GM12878 (cell line): Measurements from ENCODE around the gene C5AR2. TPM values are rescaled to one million over a fixed set of nuclear protein-coding genes. Genes with fewer than 3 reads are reported as not detected.

Source experiments
- ATAC-seq: fragments of 200-7000 bp; cut with Tn5 transposase; 3 replicates; pipeline ENCODE4 v1.9.1; 2020; ENCODE audit warnings: mild to moderate bottlenecking, moderate library complexity
- BruUV-seq: library from RNA; stranded (reverse); fragments of 400-500 nt; replicated peaks from 2 replicates; lab custom pipeline; 2021; lab: Mats Ljungman, UMichigan
- CTCF ChIA-PET: fragments of 300-600 bp; sonication (Branson Sonifier 250); formaldehyde crosslinking; extraction: SDS; loops from one replicate; lab custom pipeline; 2021; ENCODE audit warnings: inconsistent platforms; lab: Yijun Ruan, JAX
- POLR2A ChIA-PET: fragments of 350-600 bp; formaldehyde crosslinking; extraction: SDS; loops from one replicate; lab custom pipeline; 2021; ENCODE audit warnings: inconsistent platforms; lab: Charles Lee
- RAD21 ChIA-PET: fragments of 300-600 bp; sonication (Branson Sonifier 250); formaldehyde crosslinking; loops from one replicate; lab custom pipeline; 2023; ENCODE audit warnings: antibody characterized with exemption; ENCODE audit not compliant: unreplicated experiment; lab: Charles Lee
- SMC1A ChIA-PET: fragments of 300-600 bp; sonication (Branson Sonifier 250); formaldehyde crosslinking; loops from one replicate; lab custom pipeline; 2023; ENCODE audit not compliant: unreplicated experiment, uncharacterized antibody; lab: Charles Lee
- DNase-seq: peaks from one replicate; pipeline ENCODE4 v3.0.0-alpha.2; 2011; ENCODE audit warnings: low read depth, low spot score
- FAIRE-seq: peaks from 3 replicates; lab custom pipeline; 2011; peaks lifted over from hg19 to GRCh38; lab: Jason Lieb, UNC
- H2AFZ ChIP-seq: 2 replicates; pipeline ENCODE4 v1.6.0; 2011; ENCODE audit warnings: low read depth, low read length, control low read depth; ENCODE audit not compliant: control insufficient read depth
- H3K27ac ChIP-seq: 2 replicates; pipeline ENCODE4 v1.5.1; 2011; ENCODE audit warnings: control low read depth; ENCODE audit not compliant: control insufficient read depth, insufficient read depth
- H3K27me3 ChIP-seq, 2 experiments: replicated peaks in 1 of 2; 2 replicates each; pipeline versions ENCODE4 v1.6.0 to v1.6.1; 2011; ENCODE audit warnings: low read length in 1 of 2; ENCODE audit not compliant: control insufficient read depth in 2 of 2, insufficient read depth in 2 of 2
- H3K36me3 ChIP-seq, 2 experiments: 2 replicates each; pipeline ENCODE4 v1.5.1; 2011; ENCODE audit warnings: low read length in 1 of 2; ENCODE audit not compliant: control insufficient read depth in 2 of 2, insufficient read depth in 2 of 2
- H3K4me1 ChIP-seq: 2 replicates; pipeline ENCODE4 v1.6.1; 2011; ENCODE audit warnings: mild to moderate bottlenecking, low read length, moderate library complexity, mixed read lengths; ENCODE audit not compliant: control insufficient read depth, insufficient read depth
- H3K4me2 ChIP-seq: 2 replicates; pipeline ENCODE4 v1.6.0; 2011; ENCODE audit warnings: control low read depth; ENCODE audit not compliant: control insufficient read depth, insufficient read depth
- H3K4me3 ChIP-seq: fragments of 200-600 bp; sonication (generic); 2 replicates; pipeline ENCODE4 v1.5.1; 2016
- H3K79me2 ChIP-seq: 2 replicates; pipeline ENCODE4 v1.6.0; 2011; ENCODE audit warnings: low read length; ENCODE audit not compliant: control insufficient read depth, insufficient read depth
- H3K9ac ChIP-seq: 2 replicates; pipeline ENCODE4 v1.8.0; 2011; ENCODE audit warnings: low read length, control low read depth, mixed read lengths; ENCODE audit not compliant: control insufficient read depth, insufficient read depth
- H3K9me3 ChIP-seq: replicated peaks from 3 replicates; pipeline ENCODE4 v1.5.1; 2011; ENCODE audit warnings: mild to moderate bottlenecking, low read length; ENCODE audit not compliant: control insufficient read depth, insufficient read depth
- H4K20me1 ChIP-seq: 2 replicates; pipeline ENCODE4 v1.6.0; 2011; ENCODE audit not compliant: control insufficient read depth, insufficient read depth
- BACH1 ChIP-seq: fragments of 450-650 bp; IDR thresholded peaks from 2 replicates; pipeline ENCODE4 v1.6.1; 2017; ENCODE audit warnings: mild to moderate bottlenecking, borderline replicate concordance
- BHLHE40 ChIP-seq, 2 experiments: fragments of 450-650 bp in 1 of 2; IDR thresholded peaks; 2 replicates each; pipeline ENCODE4 v1.6.1; 2011 to 2017; ENCODE audit warnings: low read depth in 2 of 2, borderline replicate concordance in 1 of 2, improper control_type of control experiment in 1 of 2, low read length in 1 of 2, mild to moderate bottlenecking in 1 of 2
- BMI1 ChIP-seq: fragments of 450-650 bp; IDR thresholded peaks from 2 replicates; pipeline ENCODE4 v1.6.1; 2016; ENCODE audit warnings: mild to moderate bottlenecking, moderate library complexity, borderline replicate concordance
- CTCF ChIP-seq, 3 experiments: IDR thresholded peaks in 2 of 3; conservative IDR thresholded peaks in 1 of 3; 2 replicates each; pipeline ENCODE4 v1.5.1; 2011; ENCODE audit warnings: low read depth in 3 of 3, low read length in 3 of 3, mild to moderate bottlenecking in 3 of 3, control low read depth in 2 of 3, moderate library complexity in 2 of 3, inconsistent platforms in 1 of 3, mixed read lengths in 1 of 3; ENCODE audit not compliant: control insufficient read depth in 2 of 3, insufficient read depth in 1 of 3; ENCODE audit errors: extremely low read depth in 1 of 3
- ETV6 ChIP-seq, 2 experiments: fragments of 450-650 bp in 1 of 2; IDR thresholded peaks in 1 of 2; conservative IDR thresholded peaks in 1 of 2; 2 replicates each; pipeline ENCODE4 v1.6.1; 2014; ENCODE audit warnings: antibody characterized with exemption in 1 of 2, borderline replicate concordance in 1 of 2, low read depth in 1 of 2, mild to moderate bottlenecking in 1 of 2, moderate library complexity in 1 of 2
- FOXK2 ChIP-seq: fragments of 450-650 bp; IDR thresholded peaks from 2 replicates; pipeline ENCODE4 v1.6.1; 2017; ENCODE audit warnings: mild to moderate bottlenecking, moderate library complexity
- GATAD2B ChIP-seq: fragments of 450-650 bp; conservative IDR thresholded peaks from 2 replicates; pipeline ENCODE4 v1.6.1; 2017; ENCODE audit warnings: low read depth, mild to moderate bottlenecking, moderate library complexity
- IKZF1 ChIP-seq: fragments of 450-650 bp; conservative IDR thresholded peaks from 2 replicates; pipeline ENCODE4 v1.6.1; 2017; ENCODE audit warnings: antibody characterized with exemption, mild to moderate bottlenecking
- JUND ChIP-seq: IDR thresholded peaks from 2 replicates; pipeline ENCODE4 v1.6.1; 2012; ENCODE audit warnings: low read depth, mild to moderate bottlenecking, low read length, improper control_type of control experiment, moderate library complexity
- MTA2 ChIP-seq: fragments of 450-650 bp; IDR thresholded peaks from 2 replicates; pipeline ENCODE4 v1.6.1; 2016; ENCODE audit warnings: low read depth, mild to moderate bottlenecking, moderate library complexity
- MXI1 ChIP-seq: fragments of 150-350 bp; IDR thresholded peaks from 2 replicates; pipeline ENCODE4 v1.6.1; 2011; ENCODE audit warnings: low read depth, mild to moderate bottlenecking, inconsistent platforms, low read length, improper control_type of control experiment
- MYB ChIP-seq: fragments of 150-350 bp; IDR thresholded peaks from 2 replicates; pipeline ENCODE4 v1.6.1; 2014; ENCODE audit warnings: mild to moderate bottlenecking, low read depth, low read length, borderline replicate concordance
- PML ChIP-seq: IDR thresholded peaks from 2 replicates; pipeline ENCODE4 v1.6.1; 2012; ENCODE audit warnings: low read length, inconsistent platforms
- RUNX3 ChIP-seq: IDR thresholded peaks from 2 replicates; pipeline ENCODE4 v1.6.1; 2012; ENCODE audit warnings: low read length, inconsistent platforms
- SIX5 ChIP-seq: IDR thresholded peaks from 2 replicates; pipeline ENCODE4 v1.6.1; 2011; ENCODE audit warnings: mild to moderate bottlenecking, low read depth, low read length, moderate library complexity; ENCODE audit not compliant: severe bottlenecking
- TBL1XR1 ChIP-seq: IDR thresholded peaks from 2 replicates; pipeline ENCODE4 v1.6.1; 2012; ENCODE audit warnings: low read depth, low read length, improper control_type of control experiment
- TCF12 ChIP-seq: IDR thresholded peaks from 2 replicates; pipeline ENCODE4 v1.6.1; 2011; ENCODE audit warnings: low read depth, mild to moderate bottlenecking, low read length
- YBX1 ChIP-seq: fragments of 450-650 bp; IDR thresholded peaks from 2 replicates; pipeline ENCODE4 v1.6.1; 2016; ENCODE audit warnings: antibody characterized with exemption
- ZNF217 ChIP-seq: fragments of 450-650 bp; IDR thresholded peaks from 2 replicates; pipeline ENCODE4 v1.6.1; 2017; ENCODE audit warnings: antibody characterized with exemption, mild to moderate bottlenecking
- ZZZ3 ChIP-seq: IDR thresholded peaks from 2 replicates; pipeline ENCODE4 v1.6.1; 2011; ENCODE audit warnings: low read depth; ENCODE audit not compliant: control insufficient read depth, insufficient read length
- WGBS: methylation state at CpG from one replicate; pipeline ENCODE4 v1.1.6; 2016; ENCODE audit warnings: low lambda C conversion rate; ENCODE audit not compliant: insufficient replicate concordance, insufficient coverage; ENCODE audit errors: missing lambda C conversion rate; 5-methylcytosine and 5-hydroxymethylcytosine counted together
- in situ Hi-C: fragments of 300-500 bp; cut with MboI; formaldehyde crosslinking; loops from 9 replicates; pipeline ENCODE4 v1.14.3; 2018; ENCODE audit warnings: mixed read lengths
- intact Hi-C: fragments of 100-400 bp; cut with micrococcal nuclease; formaldehyde crosslinking; loops from one replicate; pipeline ENCODE4 v1.14.2; 2022; ENCODE audit not compliant: unreplicated experiment
- polyA plus RNA-seq, 11 experiments: library from polyadenylated mRNA; depleted of rRNA in 4 of 11; unstranded in 6 of 11; stranded (reverse) in 5 of 11; fragments of >200 nt; fragmentation: Nextera tagmentation in 4 of 11; fragmentation: Illumina TruSeq in 1 of 11; extraction: Ambion mirVana in 4 of 11; extraction: Trizol in 1 of 11; gene quantifications; 1 replicate in 1 of 11; 2 replicates in 10 of 11; pipeline versions ENCODE4 v1.2.1 to v1.2.3, GENCODE V29; 2011 to 2016; ENCODE audit warnings: inconsistent platforms in 2 of 11, missing spikeins in 2 of 11, low read depth in 1 of 11
- total RNA-seq, 4 experiments: library from RNA; depleted of rRNA in 3 of 4; stranded (reverse); fragments of >200 nt in 3 of 4; fragmentation: Illumina TruSeq in 1 of 4; extraction: Trizol in 1 of 4; gene quantifications; 2 replicates each; pipeline versions ENCODE4 v1.2.1 to v1.2.3, GENCODE V29; 2013 to 2021

C5AR2 gene
- total and polyA plus RNA-seq, 10 of the 15 experiments (the other 5 are each of a cell fraction or from before 2014, with no cell fraction given), result 0.01 TPM; not detected in 9

- CTCF ChIA-PET, result no interaction called here
- no peaks in the 10 kb centered on the region for H3K79me2 ChIP-seq
- H3K4me1 ChIP-seq, result no peaks in the 10 kb centered on the region
- no peaks in the 10 kb centered on the region for H3K36me3 ChIP-seq
- TF ChIP-seq ETV6 (conservative IDR thresholded peaks at IDR 0.05 in 1 of 2, IDR thresholded peaks at IDR 0.05 in 1 of 2; ENCODE audit: borderline replicate concordance in 1 of 2, low read depth in 1 of 2), result no peak
- no peak for TF ChIP-seq GATAD2B
- no peak for TF ChIP-seq ZZZ3
- no peak for TF ChIP-seq RUNX3
- no peak for TF ChIP-seq BACH1
- no peak for TF ChIP-seq MXI1
- no peak for TF ChIP-seq TBL1XR1
- no peak for TF ChIP-seq SIX5
- no peak for TF ChIP-seq PML
- no peak for TF ChIP-seq FOXK2
- TF ChIP-seq BMI1, result no peak
- no peak for TF ChIP-seq BHLHE40 (IDR thresholded peaks at IDR 0.05; ENCODE audit: borderline replicate concordance in 1 of 2, low read depth in 2 of 2, low read length in 1 of 2)
- no peak for TF ChIP-seq TCF12
- no peak for TF ChIP-seq MTA2
- TF ChIP-seq CTCF (IDR thresholded peaks at IDR 0.05 in 2 of 3, conservative IDR thresholded peaks at IDR 0.05 in 1 of 3; ENCODE audit: control insufficient read depth in 2 of 3, extremely low read depth in 1 of 3, insufficient read depth in 1 of 3, low read depth in 3 of 3, low read length in 3 of 3), result no peak
- no peak for TF ChIP-seq ZNF217
- TF ChIP-seq YBX1, result no peak
- no peak for TF ChIP-seq IKZF1
- no peak for TF ChIP-seq MYB
- TF ChIP-seq JUND, result no peak
- ATAC-seq, result no peak
- in situ Hi-C loops, result no loop called here
- no peak overlapping the region for H3K9ac ChIP-seq
- no peak for DNase-seq
- H4K20me1 ChIP-seq, result no peaks in the 10 kb centered on the region
- SMC1A ChIA-PET, result interaction anchor here (1.1 kb wide), 1 partner anchor 25 kb away, joined by 3 read pairs; the partner anchor contains the start of gene DHX34
- no TSS peak for BruUV-seq
- FAIRE-seq, result no peak
- RAD21 ChIA-PET, result interaction anchor here (1.2 kb wide), 1 partner anchor 25 kb away, joined by 4 read pairs; the partner anchor contains the start of gene DHX34
- H3K9me3 ChIP-seq, result no peaks in the 10 kb centered on the region; the same call in 2 of the 3 replicates
- H3K27ac ChIP-seq, result no peak overlapping the region
- no peaks in the 10 kb centered on the region for H3K27me3 ChIP-seq
- WGBS, result 82% methylated on average over 9 of the region's 12 CpGs
- no peak overlapping the region for H2AFZ ChIP-seq
- no peak overlapping the region for H3K4me2 ChIP-seq
- no peak overlapping the region for H3K4me3 ChIP-seq
- POLR2A ChIA-PET, result no interaction called here
- intact Hi-C loops, result no loop called here
Measured at GRCh38 chr19:47323872-47324271, 8.1 kb upstream of the C5AR2 start.
